Measurements from ENCODE around the gene NRXN2. TPM values are rescaled to one million over a fixed set of nuclear protein-coding genes. Genes with fewer than 3 reads are reported as not detected.

The NRXN2 gene
- total RNA-seq, 2 experiments from 2014 or later, result 0.07 to 0.22 TPM

DNA sequence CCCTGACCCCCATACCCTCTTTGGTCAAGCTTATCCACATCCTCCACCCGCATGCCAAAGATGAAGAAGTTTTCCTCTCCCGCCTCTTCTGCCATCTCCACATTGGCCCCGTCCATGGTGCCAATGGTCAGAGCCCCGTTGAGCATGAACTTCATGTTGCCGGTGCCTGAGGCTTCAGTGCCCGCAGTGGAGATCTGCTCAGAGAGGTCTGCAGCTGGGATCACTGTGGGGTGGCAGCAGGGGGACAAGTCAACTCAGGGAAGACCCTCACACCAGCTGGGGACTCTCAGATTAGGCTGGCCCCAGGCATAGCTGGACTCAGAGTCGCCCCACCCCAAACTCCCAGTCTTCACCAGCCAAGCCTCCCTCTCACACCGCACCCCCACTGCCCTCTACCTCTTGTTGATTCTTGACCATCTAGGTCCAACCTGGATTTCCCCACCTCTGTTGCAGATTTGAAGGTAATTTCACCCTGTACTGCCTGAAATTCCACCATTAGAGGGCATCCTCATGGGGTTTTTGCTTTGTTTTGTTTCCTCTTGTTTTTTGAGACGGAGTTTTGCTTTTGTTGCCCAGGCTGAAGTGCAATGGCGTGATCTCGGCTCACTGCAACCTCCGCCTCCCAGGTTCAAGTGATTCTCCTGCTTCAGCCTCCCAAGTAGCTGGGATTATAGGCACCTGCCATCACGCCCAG is 27.5 kb upstream of the NRXN2 start:
- H3K4me1 Mint-ChIP-seq (ENCODE audit: low read depth), result peaks cover 10% of the 10 kb centered on the region
- H3K27ac Mint-ChIP-seq, result no peak overlapping the region
- ATAC-seq (no peak), DNase-seq (no peak)
- H3K27me3 Mint-ChIP-seq, result no peaks in the 10 kb centered on the region
- peaks cover 10% of the 10 kb centered on the region for H3K36me3 Mint-ChIP-seq (ENCODE audit: low read depth)
- no peak overlapping the region for H3K4me3 Mint-ChIP-seq
- intact Hi-C loops (cut with micrococcal nuclease), result no loop called here
- no peaks in the 10 kb centered on the region for H3K9me3 Mint-ChIP-seq
- TF ChIP-seq, protein P1, sequence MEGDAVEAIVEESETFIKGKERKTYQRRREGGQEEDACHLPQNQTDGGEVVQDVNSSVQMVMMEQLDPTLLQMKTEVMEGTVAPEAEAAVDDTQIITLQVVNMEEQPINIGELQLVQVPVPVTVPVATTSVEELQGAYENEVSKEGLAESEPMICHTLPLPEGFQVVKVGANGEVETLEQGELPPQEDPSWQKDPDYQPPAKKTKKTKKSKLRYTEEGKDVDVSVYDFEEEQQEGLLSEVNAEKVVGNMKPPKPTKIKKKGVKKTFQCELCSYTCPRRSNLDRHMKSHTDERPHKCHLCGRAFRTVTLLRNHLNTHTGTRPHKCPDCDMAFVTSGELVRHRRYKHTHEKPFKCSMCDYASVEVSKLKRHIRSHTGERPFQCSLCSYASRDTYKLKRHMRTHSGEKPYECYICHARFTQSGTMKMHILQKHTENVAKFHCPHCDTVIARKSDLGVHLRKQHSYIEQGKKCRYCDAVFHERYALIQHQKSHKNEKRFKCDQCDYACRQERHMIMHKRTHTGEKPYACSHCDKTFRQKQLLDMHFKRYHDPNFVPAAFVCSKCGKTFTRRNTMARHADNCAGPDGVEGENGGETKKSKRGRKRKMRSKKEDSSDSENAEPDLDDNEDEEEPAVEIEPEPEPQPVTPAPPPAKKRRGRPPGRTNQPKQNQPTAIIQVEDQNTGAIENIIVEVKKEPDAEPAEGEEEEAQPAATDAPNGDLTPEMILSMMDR (IDR thresholded peaks at IDR 0.05), result no peak
- ChIA-PET POLR2A (interaction anchor here (16.1 kb wide), 1 partner anchor 17 kb away, joined by 331 read pairs; the partner anchor contains the start of genes PYGM and SF1), CTCF (interaction anchor here (0.9 to 1.4 kb wide), 3 partner anchors 18 to 29 kb away, joined by 3 read pairs; no protein-coding TSS in a partner anchor)

DNA sequence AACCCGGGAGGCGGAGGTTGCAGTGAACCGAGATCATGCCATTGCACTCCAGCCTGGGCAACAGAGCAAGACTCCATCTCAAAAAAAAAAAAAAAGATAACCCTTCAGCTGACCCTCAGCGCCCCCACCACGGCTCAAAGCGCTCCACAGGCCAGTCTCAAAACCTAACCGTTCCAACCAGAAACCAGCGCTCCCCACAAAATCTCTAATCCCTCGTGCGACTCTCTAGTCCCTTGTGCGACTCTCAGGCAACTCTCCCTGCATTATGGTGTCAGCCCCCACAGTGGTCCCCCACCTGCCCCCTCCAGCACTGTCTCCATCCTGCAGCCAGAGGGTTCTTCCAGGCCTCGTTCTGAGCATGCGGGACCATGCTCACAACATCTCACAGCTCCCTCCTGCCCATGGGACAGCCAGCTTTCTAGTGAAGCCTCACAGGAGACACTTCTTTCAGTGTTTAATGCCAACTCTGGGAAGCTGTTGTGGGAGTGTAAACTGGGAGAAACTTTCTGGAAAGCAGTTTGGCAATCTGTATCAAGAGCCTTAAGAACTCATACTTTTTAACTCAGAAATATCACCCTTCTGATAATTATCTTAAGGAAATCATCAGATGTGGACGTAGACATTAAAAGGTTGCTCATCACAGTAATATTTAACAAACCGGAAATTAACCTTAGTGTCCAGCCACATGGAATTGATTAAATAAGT is 25.1 kb upstream of the NRXN2 start:
- Mint-ChIP-seq H3K27me3 (no peaks in the 10 kb centered on the region), H3K36me3 (ENCODE audit: low read depth) (peaks cover 10% of the 10 kb centered on the region), H3K27ac (no peak overlapping the region), H3K9me3 (no peaks in the 10 kb centered on the region), H3K4me1 (ENCODE audit: low read depth) (peaks cover 23% of the 10 kb centered on the region), H3K4me3 (no peak overlapping the region)
- DNase-seq (no peak), ATAC-seq (no peak)
- TF ChIP-seq, protein P1 (IDR thresholded peaks at IDR 0.05), result no peak
- ChIA-PET CTCF (interaction anchor here (1.2 to 6.8 kb wide), 6 partner anchors 14 to 59 kb away, joined by 3 to 45 read pairs (median 8); no protein-coding TSS in a partner anchor), POLR2A (interaction anchor here (1.2 to 16.1 kb wide), 2 partner anchors 19 to 536 kb away, joined by 4 to 331 read pairs; partner anchors contain the start of genes PYGM and SF1)
- intact Hi-C loops (cut with micrococcal nuclease), result loop anchor here (10.0 kb wide), 1 partner anchor 63 kb away; no protein-coding TSS in a partner anchor

DNA sequence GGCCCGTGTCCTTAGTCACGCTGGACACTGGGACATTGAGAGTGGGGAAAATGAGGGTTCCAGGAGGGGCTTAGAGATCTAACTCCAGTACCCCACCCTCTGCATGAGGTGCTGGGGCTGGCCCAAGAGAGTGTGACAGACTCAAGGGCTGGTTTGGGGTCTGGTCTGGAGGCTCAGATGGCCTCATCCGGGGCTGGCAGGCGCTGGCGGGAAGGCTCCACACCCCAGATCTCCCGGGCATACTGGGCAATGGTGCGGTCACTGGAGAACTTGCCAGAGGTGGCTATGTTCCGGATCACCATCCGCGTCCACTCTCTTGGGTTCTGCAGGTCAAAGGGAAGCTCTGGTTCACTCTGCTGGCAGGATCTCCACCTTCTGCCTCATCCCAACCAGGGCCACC is 23.5 kb upstream of the NRXN2 start:
- ATAC-seq, result no peak
- TF ChIP-seq, protein P1 (IDR thresholded peaks at IDR 0.05), result no peak
- peaks cover 27% of the 10 kb centered on the region for H3K4me1 Mint-ChIP-seq (ENCODE audit: low read depth)
- ChIA-PET POLR2A (interaction anchor here (0.7 to 16.1 kb wide), 4 partner anchors 21 to 535 kb away, joined by 3 to 331 read pairs (median 4); partner anchors contain the start of genes PYGM and SF1), CTCF (interaction anchor here (1.6 to 6.8 kb wide), 5 partner anchors 12 to 26 kb away, joined by 5 to 45 read pairs (median 7); no protein-coding TSS in a partner anchor)
- H3K4me3 Mint-ChIP-seq, result no peak overlapping the region
- H3K27ac Mint-ChIP-seq, result peak overlapping the region; percentile 25
- no peaks in the 10 kb centered on the region for H3K9me3 Mint-ChIP-seq
- intact Hi-C loops (cut with micrococcal nuclease), result loop anchor here (10.0 kb wide), 1 partner anchor 62 kb away; no protein-coding TSS in a partner anchor
- no peak for DNase-seq
- H3K36me3 Mint-ChIP-seq (ENCODE audit: low read depth), result peaks cover 7% of the 10 kb centered on the region
- no peaks in the 10 kb centered on the region for H3K27me3 Mint-ChIP-seq

DNA sequence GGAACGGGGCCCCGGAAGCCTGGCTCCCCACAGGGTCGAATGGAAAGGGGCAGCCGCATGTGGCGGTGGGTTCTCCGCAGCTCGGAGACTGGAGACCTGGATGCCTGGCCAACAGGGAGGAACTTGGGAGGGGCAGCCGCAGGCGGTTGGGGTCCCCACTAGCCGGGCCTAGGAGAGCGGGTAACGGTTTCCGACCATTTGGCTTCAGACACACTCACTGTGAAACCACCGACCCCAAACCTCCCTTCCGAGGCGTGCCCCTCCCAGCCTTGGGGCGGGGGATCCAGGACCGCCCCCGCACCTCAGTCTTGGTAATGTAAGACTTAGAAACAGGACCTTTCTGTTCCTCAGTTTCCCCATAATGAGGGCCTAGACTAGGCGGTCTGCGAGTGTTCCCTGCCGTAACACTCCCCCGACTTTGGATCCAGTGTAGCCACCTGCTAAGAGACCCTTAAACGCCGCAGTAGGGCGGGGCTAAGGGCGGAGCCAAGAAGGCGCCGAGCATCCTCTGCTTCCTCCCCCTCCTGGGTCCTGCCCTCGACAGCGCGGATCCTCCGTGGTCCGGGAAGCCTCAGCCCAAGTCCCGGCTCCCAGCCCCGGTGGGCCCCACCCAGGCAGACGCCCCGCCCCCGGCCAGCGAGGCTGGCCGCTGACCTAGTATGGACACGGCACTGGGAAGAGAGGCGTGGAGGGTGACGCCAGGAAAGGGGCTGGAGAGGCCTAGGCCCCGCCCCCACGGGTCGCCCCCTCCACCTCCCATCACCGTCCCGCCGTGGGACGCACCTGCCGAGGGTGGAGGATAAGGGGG is 22.7 kb upstream of the NRXN2 start:
- H3K4me3 Mint-ChIP-seq, result peak overlapping the region; percentile 73
- peaks cover 6% of the 10 kb centered on the region for H3K36me3 Mint-ChIP-seq (ENCODE audit: low read depth)
- ATAC-seq (peak; percentile 61), DNase-seq (peak; percentile 87)
- no peaks in the 10 kb centered on the region for H3K9me3 Mint-ChIP-seq
- H3K27me3 Mint-ChIP-seq, result no peaks in the 10 kb centered on the region
- H3K27ac Mint-ChIP-seq, result peak overlapping the region; percentile 89
- peaks cover 25% of the 10 kb centered on the region for H3K4me1 Mint-ChIP-seq (ENCODE audit: low read depth)
- CTCF ChIA-PET, result interaction anchor here (1.6 to 6.8 kb wide), 8 partner anchors 12 to 56 kb away, joined by 4 to 54 read pairs (median 12); no protein-coding TSS in a partner anchor
- intact Hi-C loops (cut with micrococcal nuclease), result loop anchor here (10.0 kb wide), 1 partner anchor 61 kb away; no protein-coding TSS in a partner anchor
- POLR2A ChIA-PET, result interaction anchor here (0.7 to 16.1 kb wide), 5 partner anchors 22 to 253 kb away, joined by 3 to 331 read pairs (median 3); partner anchors contain the start of genes MEN1, PYGM and SF1
- TF ChIP-seq, protein P1 (IDR thresholded peaks at IDR 0.05), result no peak
